Cerebellar cortex (tissue), 1 donor: ENCODE data around the gene APC2.
"Not testable (repeated sequence)": the region's sequence is repeated elsewhere in the genome, so short reads cannot be mapped to it uniquely, and the experiment has no call there.

Experiments
- DNase-seq: peaks from one replicate; pipeline ENCODE4 v3.0.0-alpha.2; 2015; ENCODE audit warnings: low spot score

APC2 gene

DNA sequence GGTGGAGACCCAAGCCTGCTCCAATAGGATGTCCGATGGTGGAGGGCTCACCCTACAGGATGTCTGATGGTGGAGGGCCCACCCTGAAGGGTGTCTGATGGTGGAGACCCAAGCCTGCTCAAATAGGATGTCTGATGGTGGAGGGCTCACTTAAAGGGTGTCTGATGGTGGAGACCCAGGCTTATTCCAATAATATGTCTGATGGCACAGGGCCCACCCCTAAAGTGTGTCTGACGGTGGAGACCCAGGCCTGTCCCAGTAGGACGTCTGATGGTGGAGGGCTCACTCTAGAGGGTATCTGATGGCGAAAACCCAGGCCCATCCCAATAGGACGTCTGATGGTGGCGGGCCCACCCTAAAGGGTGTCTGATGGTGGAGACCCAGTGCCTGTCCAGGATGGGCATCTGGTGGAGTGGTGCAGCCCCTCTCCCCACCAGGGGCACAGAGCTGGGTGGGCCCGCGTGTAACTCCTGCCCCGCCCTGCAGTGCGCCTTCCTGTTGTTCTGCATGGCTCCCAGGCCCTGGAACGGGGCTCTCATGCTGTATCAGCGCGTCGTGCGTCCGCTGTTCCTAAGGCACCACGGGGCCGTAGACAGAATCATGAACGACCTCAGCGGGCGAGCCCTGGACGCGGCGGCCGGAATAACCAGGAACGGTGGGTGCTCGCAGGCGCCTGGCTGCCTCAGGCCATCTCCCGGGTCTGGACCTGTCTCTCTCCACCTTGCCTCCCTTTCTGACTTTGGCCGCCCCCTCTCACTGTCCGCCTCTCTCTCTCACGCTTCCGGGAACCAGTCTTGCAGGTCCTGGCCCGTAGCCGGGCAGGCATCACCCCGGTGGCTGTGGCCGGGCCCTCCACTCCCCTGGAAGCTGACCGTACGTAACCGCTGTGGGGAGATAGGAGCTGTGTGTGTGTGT lies 46.1 kb downstream of the APC2 start:
- no peak for DNase-seq

DNA sequence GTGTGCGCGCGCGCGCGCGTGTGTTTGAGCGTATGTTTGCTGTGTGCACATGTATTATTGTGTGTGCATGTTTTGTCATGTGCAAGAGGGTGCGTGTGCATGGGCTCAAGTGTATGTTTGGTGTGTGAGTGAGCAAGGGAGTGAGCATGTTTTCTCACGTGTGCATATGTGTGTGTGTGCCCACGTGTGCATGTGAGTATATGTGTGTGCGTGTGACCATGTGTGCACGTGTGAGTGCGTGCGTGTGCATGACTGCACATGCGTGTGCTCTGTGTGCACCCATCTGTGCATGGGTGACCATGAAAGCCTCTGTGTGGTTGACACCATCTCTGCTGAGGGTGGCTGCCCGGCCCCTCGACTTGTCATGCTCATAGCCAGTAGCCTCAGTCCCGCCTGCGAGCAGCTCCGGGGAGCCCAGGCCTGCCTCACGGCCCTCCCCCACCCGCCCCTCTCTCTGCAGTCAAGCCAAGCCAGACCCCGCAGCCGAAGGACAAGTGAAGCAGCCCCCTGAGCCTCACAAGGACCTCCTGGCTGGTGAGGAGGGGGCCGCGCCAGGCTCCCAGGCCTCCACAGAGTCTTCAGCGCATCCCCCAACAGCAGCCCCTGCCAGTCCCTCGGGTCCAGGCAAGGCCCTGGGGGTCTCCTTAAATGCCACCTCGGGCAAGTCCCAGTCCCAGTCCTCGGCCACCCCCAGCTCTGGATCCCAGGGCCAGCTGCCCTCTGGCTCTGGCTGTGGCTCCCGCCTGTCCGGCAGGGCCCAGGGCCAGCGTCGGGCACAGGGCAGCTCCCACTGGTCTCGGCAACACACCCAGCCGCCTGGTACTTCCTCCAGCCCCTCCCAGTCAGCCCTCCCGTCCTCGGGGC lies 47.0 kb downstream of the APC2 start:
- no peak for DNase-seq

- no peak for DNase-seq
Measured at GRCh38 chr19:1497578-1498235, 47.8 kb downstream of the APC2 start.

DNA sequence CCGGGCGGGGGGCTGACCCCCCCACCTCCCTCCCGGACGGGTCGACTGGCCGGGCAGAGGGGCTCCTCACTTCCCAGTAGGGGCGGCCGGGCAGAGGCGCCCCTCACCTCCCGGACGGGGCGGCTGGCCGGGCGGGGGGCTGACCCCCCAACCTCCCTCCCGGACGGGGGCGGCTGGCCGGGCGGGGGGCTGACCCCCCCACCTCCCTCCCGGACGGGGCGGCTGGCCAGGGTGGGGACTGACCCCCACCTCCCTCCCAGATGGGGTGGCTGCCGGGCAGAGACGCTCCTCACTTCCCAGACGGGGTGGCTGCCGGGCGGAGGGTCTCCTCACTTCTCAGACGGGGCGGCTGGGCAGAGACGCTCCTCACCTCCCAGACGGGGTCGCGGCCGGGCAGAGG lies 49.3 kb downstream of the APC2 start:
- DNase-seq: not testable (repeated sequence)

DNA sequence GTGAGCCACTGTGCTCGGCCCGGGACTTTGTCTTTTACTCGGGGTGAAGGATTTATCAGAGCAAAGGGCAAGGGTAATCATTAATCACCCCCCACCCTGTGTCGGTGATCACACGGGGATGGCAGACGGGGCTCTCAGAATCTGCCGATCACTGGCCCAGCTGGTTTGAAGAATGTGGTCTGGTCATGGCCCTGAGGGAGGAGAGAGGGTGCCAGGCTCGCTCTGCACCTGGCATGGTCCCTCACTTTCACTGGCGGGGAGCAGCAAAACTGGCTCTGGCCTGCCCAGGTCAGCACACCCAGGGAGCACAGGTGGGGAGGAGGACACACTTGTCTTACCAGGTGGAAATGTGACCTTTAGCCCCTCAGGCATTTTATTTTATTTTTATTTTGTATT lies 51.3 kb downstream of the APC2 start:
- no peak for DNase-seq

DNA sequence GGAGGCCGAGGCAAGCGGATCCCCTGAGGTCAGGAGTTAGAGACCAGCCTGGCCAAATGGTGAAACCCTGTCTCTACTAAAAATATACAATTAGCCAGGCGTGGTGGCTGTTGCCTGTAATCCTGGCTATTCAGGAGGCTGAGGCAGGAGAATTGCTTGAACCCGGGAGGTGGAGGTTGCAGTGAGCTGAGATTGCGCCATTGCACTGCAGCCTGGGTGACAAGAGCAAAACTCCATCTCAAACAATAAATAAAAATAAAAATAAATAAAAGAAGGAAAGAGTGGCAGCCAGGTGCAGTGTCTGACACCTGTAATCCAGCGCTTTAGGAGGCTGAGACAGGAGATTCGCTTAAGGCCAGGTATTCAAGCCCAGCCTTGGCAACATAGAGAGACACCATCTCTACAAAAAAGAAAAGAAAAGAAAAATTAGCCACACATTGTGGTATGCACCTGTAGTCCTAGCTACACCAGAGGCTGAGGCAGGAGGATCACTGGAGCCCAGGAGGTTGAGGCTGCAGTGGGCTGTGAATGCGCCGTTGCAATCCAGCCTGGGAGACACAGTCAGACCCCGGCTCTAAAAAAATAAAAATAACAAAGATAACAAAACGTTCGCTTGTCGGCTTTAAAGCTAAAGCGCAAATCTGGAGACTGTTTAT lies 52.6 kb downstream of the APC2 start:
- DNase-seq: no peak

GRCh38 chr19:1503089-1503924 lies 53.4 kb downstream of the APC2 start:
- no peak for DNase-seq

GRCh38 chr19:1503925-1504773 lies 54.2 kb downstream of the APC2 start:
- DNase-seq: no peak

DNA sequence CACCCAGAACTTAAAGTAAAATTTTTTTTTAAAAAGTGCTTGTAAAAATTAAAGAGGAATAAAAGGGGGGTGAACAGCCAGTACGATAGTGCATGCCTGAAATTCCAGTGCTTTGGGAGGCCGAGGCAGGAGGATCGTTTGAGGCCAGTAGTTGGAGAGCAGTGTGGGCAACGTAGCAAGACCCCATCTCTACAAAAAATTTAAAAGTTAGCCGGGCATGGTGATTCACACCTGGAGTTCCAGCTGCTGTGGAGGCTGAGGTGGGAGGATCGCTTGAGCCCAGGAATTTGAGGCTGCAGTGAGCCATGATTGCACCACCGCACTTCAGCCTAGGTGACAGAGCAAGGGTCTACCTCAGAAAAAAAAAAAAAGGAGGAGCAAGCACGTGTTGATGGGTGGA lies 55.1 kb downstream of the APC2 start:
- DNase-seq: no peak

DNA sequence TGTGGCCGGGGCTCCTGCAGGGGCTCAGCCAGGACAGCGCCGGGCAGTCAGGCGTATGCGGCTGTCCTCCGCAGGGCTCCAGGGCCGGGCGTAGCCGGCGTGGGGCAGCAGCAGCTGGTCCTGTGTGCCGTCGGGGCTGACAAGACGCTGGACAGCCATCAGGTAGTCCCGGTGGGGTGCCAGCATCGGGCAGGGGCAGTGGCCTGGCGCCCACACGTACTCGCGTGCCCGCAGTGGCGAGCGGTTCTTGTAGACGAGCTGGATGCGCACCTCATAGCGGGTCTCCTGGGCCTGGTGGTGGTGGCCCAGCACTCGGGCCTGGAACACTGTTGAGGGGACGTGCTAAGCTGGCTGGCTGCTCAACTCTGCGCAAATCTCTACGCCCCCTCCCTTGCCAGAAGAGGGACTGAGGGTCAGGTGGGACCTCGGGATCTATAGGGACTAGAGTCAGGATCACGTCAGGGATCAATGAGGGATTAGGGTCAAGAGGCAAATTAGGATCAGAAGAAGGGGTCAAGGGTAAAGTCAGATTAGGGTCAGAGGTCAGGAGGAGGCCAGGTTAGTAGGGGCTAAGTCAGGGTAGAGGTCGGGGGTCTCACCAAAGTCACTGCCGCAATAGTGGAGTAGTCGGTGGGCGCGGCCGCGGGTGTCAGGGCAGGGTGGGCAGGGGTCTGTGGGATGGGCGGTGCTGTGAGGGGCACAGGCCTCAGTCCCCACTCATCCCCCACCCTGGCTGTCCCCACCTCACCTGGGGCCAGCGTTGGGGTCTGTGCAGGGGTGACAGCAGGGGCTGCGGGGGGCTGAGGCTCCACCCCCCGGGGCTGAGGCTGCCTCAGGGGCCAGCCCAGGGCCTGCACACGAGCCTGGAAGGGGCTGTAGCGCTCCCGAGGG lies 56.3 kb downstream of the APC2 start:
- no peak for DNase-seq

DNA sequence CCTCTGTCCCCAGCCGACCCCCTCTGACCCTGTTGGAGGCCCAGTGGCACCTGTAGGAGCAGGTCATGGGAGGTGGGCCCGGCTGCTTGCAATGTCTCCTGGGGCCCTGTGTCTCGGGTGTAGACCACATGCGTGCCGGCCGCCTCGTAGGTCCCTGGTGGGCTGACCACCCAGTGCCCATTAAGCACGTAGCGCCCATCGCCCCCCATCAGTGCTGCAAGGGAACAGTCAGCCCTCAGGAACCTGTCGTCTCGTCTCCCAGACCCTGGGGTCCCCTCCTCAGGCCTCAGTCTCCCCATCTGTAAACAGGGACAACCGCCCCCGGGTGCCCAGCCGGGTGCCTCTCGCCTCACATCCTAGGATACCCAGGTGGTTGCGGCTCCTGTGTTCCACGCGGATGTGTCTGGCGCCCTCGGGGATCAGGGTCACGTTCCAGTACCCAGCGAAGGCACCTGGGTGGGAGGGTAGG lies 57.3 kb downstream of the APC2 start:
- no peak for DNase-seq

- DNase-seq: peak; percentile 98
Measured at GRCh38 chr19:1507763-1508506, 58.0 kb downstream of the APC2 start.

GRCh38 chr19:1508507-1508856 lies 58.6 kb downstream of the APC2 start:
- DNase-seq: no peak

- DNase-seq: no peak
Measured at GRCh38 chr19:1509602-1510441, 59.9 kb downstream of the APC2 start.

DNA sequence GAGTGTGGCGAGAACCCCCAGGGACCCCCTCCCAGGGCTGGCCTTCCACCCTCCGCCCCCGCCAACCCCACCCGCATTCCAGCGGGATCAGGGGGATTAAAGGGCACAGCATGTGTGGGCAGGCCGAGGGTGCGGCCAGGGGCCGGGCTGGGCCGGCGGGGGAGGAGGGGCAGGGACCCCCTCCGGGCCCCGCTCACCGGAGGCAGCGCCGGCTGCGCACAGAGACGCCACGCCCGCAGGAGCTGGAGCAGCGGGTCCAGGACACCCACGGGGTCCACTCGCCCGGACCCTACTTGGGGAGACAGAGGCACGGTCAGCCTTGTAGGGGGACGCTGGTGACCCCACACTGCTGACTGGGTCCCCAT lies 60.5 kb downstream of the APC2 start:
- no peak for DNase-seq

DNA sequence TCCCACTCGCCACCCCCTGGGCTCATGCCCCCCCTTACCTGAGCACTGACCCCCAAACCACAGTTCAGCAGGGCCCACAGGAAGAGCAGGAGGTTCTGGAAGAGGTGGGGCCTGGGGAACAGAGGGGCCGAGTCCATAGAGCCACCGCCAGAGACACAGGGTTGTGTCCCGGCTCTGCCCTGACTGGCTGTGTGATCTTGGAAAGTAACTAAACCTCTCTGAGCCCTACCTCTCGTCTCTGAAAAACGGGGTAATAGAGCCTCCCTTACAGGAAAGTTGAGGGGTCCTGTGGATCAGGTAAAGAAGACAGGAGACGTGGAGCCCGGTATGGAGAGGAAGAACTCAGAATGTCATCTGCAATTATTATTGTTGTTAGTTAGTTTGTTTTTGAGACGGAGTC lies 60.9 kb downstream of the APC2 start:
- no peak for DNase-seq
